SIG-M5 (cell line): Measurements from ENCODE around the gene UNC13D.
"Not testable (repeated sequence)": the region's sequence is repeated elsewhere in the genome, so short reads cannot be mapped to it uniquely, and the experiment has no call there.

ENCODE experiments used
- DNase-seq: peaks from one replicate; lab custom pipeline; 2025; lab: John Stamatoyannopoulos, UW

UNC13D gene

DNA sequence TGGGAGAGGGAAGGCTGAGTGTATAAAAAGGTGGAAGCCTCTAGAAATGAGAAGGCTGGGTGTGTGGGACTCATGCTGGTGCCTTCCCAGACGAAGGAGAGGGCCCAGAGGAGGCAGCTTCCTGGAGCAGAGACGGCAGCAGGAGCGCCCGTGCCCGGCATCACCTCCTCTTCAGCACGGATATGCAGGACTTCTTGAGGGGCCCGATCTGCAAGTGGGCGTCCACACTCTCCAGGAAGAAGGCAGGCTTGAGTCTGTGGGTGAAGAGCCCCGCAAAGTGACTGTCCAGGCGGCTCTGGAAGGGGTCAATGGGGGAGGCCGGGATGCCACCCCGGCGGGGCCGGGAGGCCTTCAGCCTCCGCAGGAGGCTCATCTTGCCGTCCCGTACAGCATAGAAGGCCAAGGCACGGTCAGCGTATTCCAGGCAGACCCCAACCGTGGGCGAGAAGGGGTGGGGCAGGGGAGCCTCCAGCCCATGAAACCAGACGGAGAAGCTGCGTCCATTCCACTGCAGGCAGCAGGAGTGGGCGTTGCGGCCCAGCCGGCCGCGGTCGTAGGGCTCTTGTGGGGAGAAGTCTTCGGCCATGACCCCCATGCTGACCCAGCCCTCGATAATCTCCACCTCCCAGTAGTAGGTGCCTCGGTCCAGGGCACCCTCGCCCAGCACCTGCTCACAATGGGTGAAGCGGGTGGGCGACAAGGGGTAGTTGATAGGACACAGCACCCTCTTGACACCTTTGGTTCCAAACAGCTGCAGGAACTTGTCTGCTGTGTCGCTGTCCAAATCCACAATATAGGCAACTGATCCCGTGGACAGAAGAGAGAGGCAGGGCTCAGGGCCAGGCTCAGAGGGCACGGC, 30.3 kb upstream of the UNC13D start:
- DNase-seq: no peak

DNA sequence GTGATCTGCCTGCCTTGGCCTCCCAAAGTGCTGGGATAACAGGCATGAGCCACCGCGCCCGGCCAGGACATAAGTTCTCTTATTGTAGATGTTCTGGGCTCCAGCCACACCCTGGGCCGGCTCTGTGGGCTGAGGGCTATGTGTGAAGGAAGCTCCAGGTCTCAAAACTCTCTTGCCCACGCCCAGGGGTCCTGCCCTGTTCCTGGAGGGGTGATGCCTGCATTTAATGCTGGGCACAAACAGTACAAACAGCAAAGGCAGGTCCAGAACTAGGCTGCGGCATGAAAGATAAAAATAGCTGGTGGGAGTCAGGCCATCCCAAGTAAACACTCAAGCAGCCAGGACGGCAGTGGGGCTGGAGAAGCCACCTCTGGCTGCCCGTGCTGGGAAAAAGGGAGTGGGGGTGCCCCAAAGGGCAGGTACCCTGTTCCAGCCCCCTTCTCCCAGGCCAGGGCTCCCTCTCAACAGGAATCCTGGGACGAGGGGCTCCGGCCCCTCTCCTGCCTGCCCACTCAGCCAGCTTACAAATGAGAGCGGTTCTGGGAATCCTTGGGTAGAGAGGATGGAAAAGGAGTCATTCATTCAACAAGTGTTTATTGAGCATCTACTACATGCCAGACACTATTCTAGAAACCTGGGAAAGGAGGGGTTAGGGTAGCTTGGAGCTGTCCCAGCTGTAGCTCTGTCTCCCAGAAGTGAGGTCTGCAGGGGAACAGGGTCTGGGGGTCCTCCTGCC, 29.6 kb upstream of the UNC13D start:
- DNase-seq: no peak

DNA sequence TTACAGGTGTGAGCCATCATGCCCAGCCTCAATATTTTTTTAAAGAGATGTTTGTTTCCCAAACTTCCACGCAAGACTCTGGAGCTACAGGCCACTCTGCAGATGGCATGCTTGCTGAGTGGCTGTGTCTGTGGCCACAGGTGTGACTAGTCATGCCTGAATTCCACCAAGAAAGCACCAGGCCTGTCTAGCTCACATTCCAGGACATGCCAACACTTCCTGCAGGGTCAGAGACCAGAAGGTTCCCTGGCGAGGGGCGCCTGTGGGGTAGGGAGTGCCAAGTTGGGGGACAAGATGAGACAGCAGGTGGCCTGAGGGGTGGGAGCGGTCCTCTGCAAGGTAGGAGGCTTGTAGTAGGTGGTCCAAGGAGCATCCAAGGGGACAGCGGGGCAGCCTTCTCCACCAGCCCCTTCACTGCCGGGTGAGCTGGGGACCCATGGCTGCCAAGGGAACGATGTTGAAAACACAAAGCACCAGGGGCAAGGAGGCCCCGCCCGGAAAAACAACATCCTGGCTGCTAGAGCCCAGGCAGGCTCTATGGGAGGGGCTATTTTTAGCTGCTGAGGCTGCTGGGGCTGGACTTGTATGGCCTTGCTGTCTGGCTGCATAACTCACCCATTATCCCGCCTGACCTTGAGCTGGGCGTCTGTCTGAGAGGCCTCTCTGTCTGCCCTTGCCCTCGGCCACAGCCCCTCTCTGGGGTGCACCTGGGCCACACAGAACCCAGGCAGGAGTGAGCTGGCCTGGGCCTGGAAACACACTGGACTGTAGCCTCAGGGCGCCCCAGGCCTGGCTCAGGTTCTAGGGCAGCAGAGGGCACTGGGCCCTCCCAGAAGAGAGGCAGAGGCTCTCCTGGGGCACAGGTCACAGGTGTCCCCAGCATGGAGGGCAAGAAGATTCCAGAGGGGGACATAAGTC, 28.5 kb upstream of the UNC13D start:
- DNase-seq: no peak

DNA sequence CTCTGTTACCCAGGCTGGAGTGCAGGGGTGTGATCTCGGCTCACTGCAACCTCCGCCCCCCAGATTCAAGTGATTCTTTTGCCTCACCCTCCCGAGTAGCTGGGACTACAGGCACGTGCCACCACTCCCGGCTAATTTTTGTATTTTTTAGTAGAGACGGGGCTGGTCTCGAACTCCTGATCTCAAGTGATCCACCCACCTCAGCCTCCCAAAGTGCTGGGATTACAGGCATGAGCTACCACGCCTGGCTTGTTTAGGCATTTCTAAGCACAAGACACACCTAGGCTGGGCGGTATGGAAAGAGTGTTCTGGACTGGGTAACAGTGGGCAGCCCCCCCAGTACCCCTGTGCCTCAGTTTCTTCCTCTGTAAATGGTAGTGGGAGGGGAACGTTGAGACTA, 26.0 kb upstream of the UNC13D start:
- DNase-seq: not testable (repeated sequence)

DNA sequence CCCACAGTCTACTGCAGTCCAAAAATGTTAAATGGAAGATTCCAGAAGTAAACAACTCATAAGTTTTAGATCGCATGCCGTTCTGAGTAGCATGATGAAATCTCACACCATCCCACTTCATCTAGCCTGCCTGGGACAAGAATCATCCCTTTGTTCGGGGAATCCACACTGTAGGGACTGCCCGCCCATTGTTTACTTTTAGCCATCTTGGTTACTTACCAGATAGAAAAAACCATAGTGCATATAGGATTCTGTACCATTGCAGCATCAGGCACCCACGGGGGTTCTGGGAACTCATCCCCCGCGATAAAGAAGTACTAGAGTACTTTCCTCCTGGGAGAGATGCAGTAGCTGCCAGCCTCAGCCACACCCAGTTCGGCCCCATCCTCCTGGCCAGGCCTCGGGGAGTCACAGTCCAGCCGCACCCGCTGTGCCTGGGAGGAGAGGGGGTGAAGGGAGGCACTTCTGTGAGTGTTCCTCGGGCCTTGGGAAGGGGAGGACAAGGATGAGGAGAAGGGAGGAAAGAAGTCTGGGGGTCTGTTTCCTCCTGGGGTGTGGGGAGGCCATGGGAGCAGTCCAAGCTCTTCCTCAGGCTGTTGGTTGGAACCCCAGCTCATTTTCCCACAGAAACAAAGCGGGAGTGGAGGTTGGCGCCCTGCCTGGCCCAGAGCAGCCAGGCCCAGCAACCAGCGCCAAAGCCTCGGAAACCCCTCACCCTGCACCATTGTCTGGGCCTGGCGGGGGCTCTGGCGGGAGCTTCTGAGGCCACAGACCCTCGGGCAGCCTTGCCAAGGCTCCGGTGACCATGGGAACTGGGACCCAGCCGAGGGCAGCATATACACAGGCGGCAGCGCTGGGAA, 25.3 kb upstream of the UNC13D start:
- DNase-seq: no peak

DNA sequence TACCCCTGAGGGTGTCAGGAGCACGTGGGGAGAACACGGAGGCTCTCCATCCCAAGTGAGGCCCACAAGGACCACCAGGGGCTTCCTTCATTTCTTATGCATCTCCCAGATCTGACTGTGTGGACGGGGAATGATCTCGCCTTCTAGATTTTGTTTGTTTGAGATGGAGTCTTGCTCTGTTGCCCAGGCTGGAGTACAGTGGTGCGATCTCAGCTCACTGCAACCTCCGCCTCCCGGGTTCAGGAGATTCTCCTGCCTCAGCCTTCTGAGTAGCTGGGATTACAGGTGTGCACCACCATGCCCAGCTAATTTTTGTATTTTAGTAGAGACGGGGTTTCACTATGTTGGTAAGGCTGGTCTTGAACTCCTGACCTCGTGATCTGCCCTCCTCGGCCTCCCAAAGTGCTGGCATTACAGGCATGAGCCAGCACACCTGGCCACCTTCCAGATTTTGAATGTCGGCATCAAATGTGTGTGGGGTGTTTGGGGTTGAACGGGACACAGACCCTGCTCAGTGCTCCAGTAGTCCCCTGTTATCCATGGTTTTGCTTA, 24.6 kb upstream of the UNC13D start:
- DNase-seq: not testable (repeated sequence)

DNA sequence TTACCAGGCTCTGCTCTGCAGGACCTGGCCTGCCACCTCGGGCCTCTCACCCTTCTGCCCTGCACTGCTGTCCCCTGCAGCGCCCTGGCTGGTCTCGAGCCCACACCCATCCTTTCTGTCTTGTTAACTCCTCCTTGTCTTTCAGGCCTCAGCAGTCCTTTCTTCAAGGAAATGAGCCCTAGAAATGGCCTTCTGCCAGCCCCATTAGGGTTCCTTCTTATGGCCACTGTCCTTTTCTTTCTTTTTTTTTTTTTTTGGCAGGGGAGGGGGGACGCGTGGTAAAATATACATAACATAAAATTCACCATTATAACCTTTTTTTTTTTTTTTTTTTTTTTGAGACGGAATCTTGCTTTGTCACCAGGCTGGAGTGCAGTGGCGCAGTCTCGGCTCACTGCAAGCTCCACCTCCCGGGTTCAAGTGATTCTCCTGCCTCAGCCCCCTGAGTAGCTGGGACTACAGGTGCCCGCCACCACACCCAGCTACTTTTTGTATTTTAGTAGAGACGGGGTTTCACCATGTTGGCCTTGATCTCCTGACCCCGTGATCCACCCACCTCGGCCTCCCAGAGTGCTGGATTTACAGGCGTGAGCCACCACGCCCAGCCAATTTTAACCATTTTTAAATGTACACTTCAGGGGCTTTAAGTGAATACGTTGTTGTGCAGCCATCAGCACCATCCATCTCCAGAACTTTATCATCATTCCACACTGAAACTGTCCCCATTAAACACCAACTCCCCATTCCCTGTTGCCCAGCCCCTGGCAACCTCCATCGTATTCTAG, 21.4 kb upstream of the UNC13D start:
- not testable (repeated sequence) for DNase-seq

DNA sequence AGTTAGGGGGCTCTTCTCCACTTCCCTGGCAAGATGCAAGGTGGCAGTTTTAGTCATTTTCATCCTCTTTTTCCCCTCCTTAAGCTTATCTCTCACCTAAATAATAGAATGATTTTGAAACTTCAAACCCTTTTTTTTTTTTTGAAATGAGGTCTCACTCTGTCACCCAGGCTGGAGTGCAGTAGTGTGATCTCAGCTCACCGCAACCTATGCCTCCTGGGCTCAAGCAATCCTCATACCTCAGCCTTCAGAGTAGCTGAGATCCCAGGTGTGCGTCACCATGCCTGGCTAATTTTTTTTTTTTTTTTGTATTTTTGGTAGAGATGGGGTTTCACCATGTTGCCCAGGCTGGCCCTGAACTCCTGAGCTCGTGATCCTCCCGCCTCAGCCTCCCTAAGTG, 20.7 kb upstream of the UNC13D start:
- not testable (repeated sequence) for DNase-seq

DNA sequence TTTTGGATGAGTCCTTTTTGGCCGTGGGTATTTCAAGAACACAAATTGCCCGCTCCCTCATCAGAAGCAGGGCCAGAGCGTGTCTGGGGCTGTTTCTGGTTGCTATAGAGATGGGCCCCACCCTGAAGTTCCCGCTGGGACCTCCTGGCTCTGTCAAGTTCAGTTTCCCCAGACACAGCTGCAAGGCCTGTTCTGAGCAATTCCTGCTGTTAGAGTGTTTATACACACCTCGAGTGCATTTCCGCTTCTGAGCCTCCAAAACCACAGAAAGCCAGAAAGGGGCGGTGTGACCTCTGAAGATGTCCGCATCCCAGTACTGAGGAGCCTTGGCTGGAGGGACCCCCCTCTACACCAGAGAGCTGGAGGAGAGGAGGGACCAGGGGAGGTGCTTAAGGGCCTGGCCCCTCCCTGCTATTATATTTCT, 20.3 kb upstream of the UNC13D start:
- DNase-seq: no peak

DNA sequence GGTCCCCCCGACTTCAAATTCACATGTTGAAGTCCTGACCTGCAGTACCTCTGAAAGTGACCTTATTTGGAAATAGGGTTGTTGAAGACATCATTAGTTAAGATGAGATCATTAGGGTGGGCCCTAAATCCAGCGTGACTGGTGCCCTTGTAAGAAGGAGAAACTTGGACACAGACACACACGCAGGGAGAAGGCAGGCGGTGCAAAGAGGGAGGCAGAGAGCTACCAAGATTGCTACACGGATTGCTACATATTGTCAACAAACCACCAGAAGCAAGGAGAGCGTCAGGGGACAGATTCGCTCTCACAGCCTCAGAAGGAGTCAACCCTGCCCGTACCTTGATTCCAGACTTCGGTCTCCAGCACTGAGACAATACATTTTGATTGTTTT, 17.7 kb upstream of the UNC13D start:
- DNase-seq: no peak

DNA sequence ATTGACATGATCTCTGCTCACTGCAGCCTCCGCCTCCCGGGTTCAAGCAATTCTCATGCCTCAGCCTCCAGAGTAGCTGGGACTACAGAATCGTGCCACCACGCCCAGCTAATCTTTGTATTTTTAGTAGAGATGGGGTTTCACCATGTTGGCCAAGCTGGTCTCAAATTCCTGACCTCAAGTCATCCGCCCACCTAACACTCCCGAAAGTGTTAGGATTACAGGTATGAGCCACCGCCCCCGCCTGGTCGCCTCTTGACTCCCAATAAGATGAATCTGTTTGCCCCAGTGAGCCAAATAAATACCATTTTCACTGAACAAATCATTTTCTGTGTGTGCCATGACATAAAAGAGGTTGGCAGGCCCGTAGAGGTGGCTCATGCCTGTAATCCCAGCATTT, 15.2 kb upstream of the UNC13D start:
- DNase-seq: not testable (repeated sequence)

DNA sequence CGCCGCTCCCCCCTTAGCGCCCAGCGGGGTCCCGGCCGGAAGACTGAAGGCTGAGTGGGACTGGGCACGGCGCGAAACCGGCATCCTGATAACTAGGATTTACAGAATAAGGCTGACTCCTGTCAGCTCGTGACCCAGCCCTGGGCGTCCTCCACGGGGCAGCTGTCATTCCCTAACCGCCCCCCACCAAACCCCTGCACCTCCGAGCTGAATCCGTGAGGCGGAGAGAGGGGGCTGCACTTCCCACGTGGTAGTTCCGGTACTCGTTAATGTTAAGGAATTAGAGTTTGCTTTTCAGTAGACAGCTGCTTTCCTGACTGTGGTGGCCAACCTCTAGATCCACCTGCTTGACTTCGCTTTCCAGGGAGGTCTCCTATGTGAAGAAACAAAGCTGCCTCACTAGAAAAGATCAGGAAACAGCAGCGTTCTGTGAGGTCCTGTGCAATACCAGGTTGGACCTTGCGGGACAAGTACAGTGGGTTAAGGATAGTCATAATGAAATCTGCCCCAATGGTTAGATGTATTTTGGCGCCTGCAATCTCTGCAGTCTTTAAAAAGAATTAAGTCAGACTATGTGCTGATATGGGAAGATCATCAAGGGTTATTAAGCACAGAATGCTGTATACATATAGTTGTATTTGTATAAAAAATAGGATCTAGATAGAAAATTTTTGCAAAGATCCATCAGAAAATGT, 12.0 kb upstream of the UNC13D start:
- DNase-seq: no peak

DNA sequence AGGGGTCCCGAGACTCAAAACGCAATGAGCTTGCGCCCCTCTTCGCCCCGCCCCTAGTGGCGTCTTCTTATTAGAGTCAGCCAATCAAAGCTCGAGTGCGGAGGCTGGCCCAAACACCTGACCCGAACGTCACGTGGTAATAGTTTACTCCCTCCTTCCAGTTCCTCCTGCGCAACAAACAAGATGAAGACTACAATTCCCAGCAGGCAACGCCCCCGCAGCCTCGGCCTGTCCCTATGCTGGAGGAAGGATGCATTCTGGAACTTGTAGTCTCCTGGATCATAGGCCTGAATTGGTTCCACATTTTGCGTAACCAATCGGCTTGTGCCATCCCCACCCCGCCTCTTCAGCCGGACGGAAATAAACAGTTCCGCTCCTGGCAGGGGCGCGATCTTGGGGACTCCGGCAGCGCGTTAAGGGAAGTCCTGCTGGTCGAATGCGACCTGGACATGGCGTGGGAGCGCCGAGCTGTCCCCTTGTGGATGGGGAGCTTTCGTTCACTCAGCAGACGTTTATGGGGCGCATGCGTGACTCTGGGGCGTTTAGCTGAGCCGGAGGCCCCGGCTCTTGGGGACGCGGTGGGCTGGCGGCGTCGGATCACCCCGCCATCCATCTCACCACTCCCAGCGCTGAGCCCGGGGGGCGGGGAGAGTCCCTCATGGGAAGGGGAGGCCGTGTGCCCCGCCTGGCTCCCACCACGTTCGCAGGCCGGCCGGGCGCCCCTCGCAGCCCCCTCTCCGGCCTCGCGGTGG, 11.3 kb upstream of the UNC13D start, which contains the start of gene WBP2:
TSS of gene WBP2 (minus strand) at position 26 of the 752 bp plus-strand sequence. CDS start 38 bp downstream, outside the sequence.
- peak; percentile 100 for DNase-seq

DNA sequence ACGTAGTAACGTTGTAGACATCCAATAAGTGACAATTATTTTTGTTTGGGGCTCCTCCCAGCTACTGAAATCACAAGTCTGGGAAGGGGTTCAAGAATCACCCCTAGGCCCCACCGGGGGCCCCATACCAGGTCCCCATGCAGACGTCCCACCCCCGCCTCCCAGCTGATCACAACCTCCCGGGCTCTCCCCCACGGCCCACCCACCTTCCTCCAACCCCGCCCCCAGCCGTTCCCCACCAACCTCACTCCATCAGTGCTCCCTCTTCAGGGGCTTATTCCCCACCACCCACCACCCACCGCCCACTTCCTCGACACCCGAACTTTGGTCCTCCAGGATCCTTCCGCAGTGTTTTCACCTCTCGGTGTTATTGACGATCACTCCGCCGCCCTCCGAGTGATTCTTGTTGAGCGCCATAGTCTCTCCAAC, 10.7 kb upstream of the UNC13D start:
- no peak for DNase-seq

DNA sequence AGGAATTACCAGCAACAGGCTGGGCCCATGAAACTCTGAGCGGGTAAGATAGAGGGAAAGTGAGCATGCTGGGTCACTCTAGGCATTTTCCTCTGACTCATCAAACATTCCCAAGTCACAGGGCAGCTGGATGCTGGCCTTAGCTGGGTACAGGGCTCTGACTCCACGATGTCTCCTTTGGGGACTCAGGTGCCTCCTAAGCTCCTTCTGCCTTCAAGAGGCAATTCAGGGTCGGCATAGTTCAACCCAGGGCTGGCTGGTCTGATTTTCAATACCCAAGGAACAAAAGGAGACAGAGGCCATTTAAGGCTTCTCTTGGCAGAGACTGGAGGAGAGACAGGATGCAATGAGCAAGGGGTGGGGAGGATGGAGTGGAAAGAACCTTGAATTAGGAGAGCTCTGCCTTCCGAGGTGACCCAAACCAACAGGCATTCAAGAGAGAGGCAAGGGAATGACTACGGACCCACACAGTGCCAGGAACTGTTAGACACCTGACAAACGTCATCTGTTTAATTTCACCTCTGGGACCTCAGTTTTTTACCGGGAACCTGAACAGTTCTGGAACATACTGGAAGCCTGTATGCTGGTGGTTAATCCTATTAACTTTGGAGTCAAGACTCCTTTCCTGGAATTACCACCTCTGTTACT, 10.0 kb upstream of the UNC13D start:
- no peak for DNase-seq

DNA sequence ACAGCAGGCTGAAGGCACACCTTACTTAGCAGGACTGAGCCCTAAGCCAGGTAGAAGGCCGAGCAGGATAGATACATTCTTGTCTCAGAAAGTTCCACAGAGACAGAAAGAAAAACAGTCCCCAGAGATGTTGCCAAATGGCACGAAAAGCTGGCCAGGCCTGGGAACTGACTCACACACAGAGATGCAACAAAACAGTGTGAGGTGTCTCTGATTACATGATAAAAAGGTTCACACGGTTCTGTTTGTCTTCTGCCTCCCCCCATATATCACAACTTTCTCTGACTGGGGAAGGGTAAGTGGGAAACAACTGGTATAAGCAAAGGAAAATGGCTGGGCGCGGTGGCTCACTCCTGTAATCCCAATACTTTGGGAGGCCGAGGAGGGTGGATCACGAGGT, 9.2 kb upstream of the UNC13D start:
- DNase-seq: no peak

DNA sequence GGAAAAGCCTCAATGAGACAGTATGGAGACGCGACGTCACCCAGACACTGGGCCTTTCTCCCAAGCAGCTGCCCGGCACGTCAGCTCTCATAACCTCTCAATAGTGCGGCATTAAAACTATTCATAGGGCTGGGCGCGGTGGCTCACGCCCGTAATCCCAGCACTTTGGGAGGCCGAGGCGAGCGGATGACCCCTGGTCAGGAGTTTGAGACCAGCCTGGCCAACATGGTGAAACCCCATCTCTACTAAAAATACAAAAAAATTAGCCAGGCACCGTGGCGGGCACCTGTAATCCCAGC, 7.4 kb upstream of the UNC13D start:
- not testable (repeated sequence) for DNase-seq
